Mesendoderm (in vitro differentiated cells): Measurements from ENCODE around the gene WNT3A.

Source experiments
- DNase-seq: peaks from one replicate; pipeline ENCODE4 v3.0.0; 2013
- H2AK5ac ChIP-seq: 2 replicates; pipeline ENCODE4 v1.6.1; 2013; ENCODE audit warnings: low read length, inconsistent platforms
- H2BK120ac ChIP-seq: 2 replicates; pipeline ENCODE4 v1.6.1; 2013; ENCODE audit warnings: low read depth, mild to moderate bottlenecking, low read length, moderate library complexity, mixed read lengths
- H2BK15ac ChIP-seq: replicated peaks from 2 replicates; pipeline ENCODE4 v1.6.1; 2013; ENCODE audit warnings: low read depth, mild to moderate bottlenecking, moderate library complexity
- H2BK5ac ChIP-seq: 2 replicates; pipeline ENCODE4 v1.6.1; 2013; ENCODE audit warnings: low read length, inconsistent platforms
- H3K18ac ChIP-seq: 2 replicates; pipeline ENCODE4 v1.6.1; 2013; ENCODE audit warnings: mild to moderate bottlenecking, low read length, mixed read lengths
- H3K23ac ChIP-seq: one replicate; pipeline ENCODE4 v1.6.1; 2013; ENCODE audit warnings: low read length
- H3K27ac ChIP-seq: 2 replicates; pipeline ENCODE4 v1.5.1; 2013; ENCODE audit warnings: low read depth, mild to moderate bottlenecking, inconsistent platforms, low read length, moderate library complexity
- H3K27me3 ChIP-seq: 2 replicates; pipeline ENCODE4 v1.6.1; 2013; ENCODE audit warnings: low read length, control low read depth, mild to moderate bottlenecking, inconsistent platforms; ENCODE audit not compliant: insufficient read depth, poor library complexity
- H3K36me3 ChIP-seq: 2 replicates; pipeline ENCODE4 v1.6.1; 2013; ENCODE audit warnings: low read length, inconsistent platforms; ENCODE audit not compliant: control insufficient read depth, insufficient read depth
- H3K4ac ChIP-seq: one replicate; pipeline ENCODE4 v1.6.1; 2013; ENCODE audit warnings: low read depth, mild to moderate bottlenecking, low read length, moderate library complexity
- H3K4me1 ChIP-seq: 2 replicates; pipeline ENCODE4 v1.6.1; 2013; ENCODE audit warnings: low read depth, low read length, inconsistent platforms; ENCODE audit not compliant: control insufficient read depth
- H3K4me2 ChIP-seq: 2 replicates; pipeline ENCODE4 v1.6.1; 2013; ENCODE audit warnings: low read length
- H3K4me3 ChIP-seq: 2 replicates; pipeline ENCODE4 v1.5.1; 2013; ENCODE audit warnings: mild to moderate bottlenecking, low read length
- H3K56ac ChIP-seq: one replicate; pipeline ENCODE4 v1.6.1; 2013; ENCODE audit warnings: low read length
- H3K79me1 ChIP-seq: 2 replicates; pipeline ENCODE4 v1.6.1; 2013; ENCODE audit warnings: low read length, inconsistent platforms
- H3K79me2 ChIP-seq: 2 replicates; pipeline ENCODE4 v1.6.1; 2013; ENCODE audit warnings: mild to moderate bottlenecking, low read length; ENCODE audit not compliant: control insufficient read depth, insufficient read depth
- H3K9ac ChIP-seq: 2 replicates; pipeline ENCODE4 v1.6.1; 2013; ENCODE audit warnings: low read length, inconsistent platforms
- H4K5ac ChIP-seq: one replicate; pipeline ENCODE4 v1.6.1; 2013; ENCODE audit warnings: low read length
- H4K8ac ChIP-seq: one replicate; pipeline ENCODE4 v1.6.1; 2013; ENCODE audit warnings: low read depth, mild to moderate bottlenecking, control low read depth, low read length, moderate library complexity
- WGBS: extraction: QIAGEN DNeasy Blood & Tissue Kit; methylation state at CpG from one replicate; pipeline ENCODE4 v1.1.7; 2013; ENCODE audit warnings: low lambda C conversion rate, missing lambda C conversion rate; ENCODE audit not compliant: insufficient coverage; ENCODE audit errors: extremely low coverage; 5-methylcytosine and 5-hydroxymethylcytosine counted together

Gene WNT3A

GRCh38 chr1:228041316-228041715, 34.5 kb downstream of the WNT3A start:
- Histone ChIP-seq H2AK5ac (no peak overlapping the region), H3K4me1 (peaks cover 2% of the 10 kb centered on the region), H3K4ac (no peak overlapping the region), H3K27ac (no peak overlapping the region), H3K27me3 (peaks cover 2% of the 10 kb centered on the region), H3K4me3 (no peak overlapping the region), H3K9ac (no peak overlapping the region), H2BK5ac (no peak overlapping the region), H4K5ac (no peak overlapping the region), H2BK15ac (no peak overlapping the region), H3K36me3 (no peaks in the 10 kb centered on the region), H3K56ac (no peak overlapping the region), H4K8ac (no peak overlapping the region), H2BK120ac (no peak overlapping the region), H3K79me1 (no peaks in the 10 kb centered on the region), H3K4me2 (no peak overlapping the region), H3K23ac (no peak overlapping the region), H3K18ac (no peak overlapping the region), H3K79me2 (no peaks in the 10 kb centered on the region)
- WGBS = 100% methylated on average over 1 of the region's 2 CpGs
- no peak for DNase-seq

DNA sequence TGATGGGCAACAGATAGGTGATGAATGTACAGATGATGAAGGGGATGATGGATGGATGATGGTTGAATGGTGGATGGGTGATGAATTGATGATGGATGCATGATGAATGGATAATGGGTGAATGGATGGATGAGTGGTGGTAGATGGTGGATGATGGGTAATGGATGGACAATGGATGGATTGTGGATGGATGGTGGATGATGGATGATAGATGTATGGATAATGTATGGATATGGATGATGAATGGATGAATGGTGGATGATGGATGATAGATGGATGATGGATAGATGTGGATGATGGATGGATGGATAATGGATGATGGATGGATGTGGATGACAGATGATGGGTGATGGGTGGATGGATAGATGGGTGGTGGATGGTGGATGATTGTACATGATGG, 35.7 kb downstream of the WNT3A start:
- Histone ChIP-seq H3K18ac (no peak overlapping the region), H3K4me1 (peaks cover 2% of the 10 kb centered on the region), H3K4ac (no peak overlapping the region), H3K79me2 (no peaks in the 10 kb centered on the region), H4K8ac (no peak overlapping the region), H2BK120ac (no peak overlapping the region), H3K9ac (no peak overlapping the region), H3K27ac (no peak overlapping the region), H2BK15ac (no peak overlapping the region), H3K23ac (no peak overlapping the region), H3K79me1 (no peaks in the 10 kb centered on the region), H3K4me3 (no peak overlapping the region), H4K5ac (no peak overlapping the region), H3K4me2 (no peak overlapping the region), H2BK5ac (no peak overlapping the region), H3K27me3 (peaks cover 2% of the 10 kb centered on the region), H3K56ac (no peak overlapping the region), H3K36me3 (no peaks in the 10 kb centered on the region), H2AK5ac (no peak overlapping the region)
- no peak for DNase-seq

DNA sequence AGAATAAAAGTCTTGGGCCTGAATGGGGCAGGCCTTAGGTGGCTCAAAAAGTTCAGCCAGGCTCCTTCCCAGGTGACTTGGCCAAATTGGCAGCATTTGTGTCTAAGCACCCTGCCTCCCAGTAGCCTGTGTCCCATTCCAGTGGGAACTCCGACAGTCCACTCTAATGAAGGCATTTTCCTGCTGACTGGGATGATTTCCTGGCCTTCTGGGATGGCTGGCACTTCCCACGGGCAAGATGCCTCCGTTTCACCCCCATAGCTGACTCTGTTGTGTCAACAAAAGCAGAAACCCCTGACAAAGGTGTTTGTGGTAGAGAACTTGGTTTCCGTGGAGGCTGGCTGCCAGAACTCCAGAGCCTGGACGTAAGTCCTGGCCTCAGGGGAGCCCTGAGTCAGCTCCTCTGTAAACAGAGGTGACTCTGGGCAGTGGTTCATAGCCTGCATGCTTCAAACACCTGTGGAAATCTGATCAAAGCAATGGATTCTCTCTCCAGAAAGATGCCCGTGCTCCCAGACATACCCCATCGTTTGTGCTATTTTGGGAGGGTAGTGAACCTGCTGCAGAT, 36.6 kb downstream of the WNT3A start:
- Histone ChIP-seq H3K23ac (no peak overlapping the region), H3K56ac (no peak overlapping the region), H3K4ac (no peak overlapping the region), H4K8ac (no peak overlapping the region), H2BK15ac (no peak overlapping the region), H2BK5ac (no peak overlapping the region), H3K79me1 (no peaks in the 10 kb centered on the region), H3K27me3 (no peaks in the 10 kb centered on the region), H3K4me1 (peaks cover under 1% of the 10 kb centered on the region), H3K79me2 (no peaks in the 10 kb centered on the region), H3K27ac (no peak overlapping the region), H2AK5ac (no peak overlapping the region), H3K9ac (no peak overlapping the region), H2BK120ac (no peak overlapping the region), H3K4me2 (no peak overlapping the region), H4K5ac (no peak overlapping the region), H3K4me3 (no peak overlapping the region), H3K36me3 (no peaks in the 10 kb centered on the region), H3K18ac (no peak overlapping the region)
- DNase-seq = no peak
- no CpG with 5 or more reads among the region's 7 CpGs for WGBS

DNA sequence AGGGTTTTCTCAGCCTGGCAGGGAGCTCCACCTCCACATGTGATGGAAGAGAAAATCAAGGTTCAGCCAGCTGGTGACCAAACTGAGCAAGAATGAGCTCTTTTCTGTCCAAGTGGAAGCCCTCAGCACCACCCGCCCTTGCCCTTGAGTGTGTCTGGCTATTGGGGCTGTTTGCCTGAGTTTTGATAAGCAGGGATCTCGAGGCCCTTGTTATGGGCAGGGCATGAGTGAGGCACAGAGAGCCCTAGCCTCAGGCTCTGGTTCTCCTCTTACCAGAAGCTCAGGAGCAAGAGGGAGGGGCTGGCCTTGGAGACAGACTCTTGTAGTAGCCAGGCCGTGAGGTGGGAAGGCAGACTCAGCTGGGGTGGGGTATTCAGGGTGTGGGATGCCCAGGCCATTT, 38.2 kb downstream of the WNT3A start:
- H4K8ac ChIP-seq = no peak overlapping the region
- no peak overlapping the region for H3K4me3 ChIP-seq
- H3K79me2 ChIP-seq = no peaks in the 10 kb centered on the region
- H3K4me1 ChIP-seq = no peaks in the 10 kb centered on the region
- H2AK5ac ChIP-seq = no peak overlapping the region
- no peak overlapping the region for H3K56ac ChIP-seq
- H3K79me1 ChIP-seq = no peaks in the 10 kb centered on the region
- H2BK15ac ChIP-seq = no peak overlapping the region
- no peak overlapping the region for H2BK5ac ChIP-seq
- no CpG with 5 or more reads among the region's 3 CpGs for WGBS
- no peak overlapping the region for H3K4ac ChIP-seq
- no peak for DNase-seq
- no peak overlapping the region for H3K18ac ChIP-seq
- no peak overlapping the region for H3K4me2 ChIP-seq
- no peak overlapping the region for H4K5ac ChIP-seq
- H3K9ac ChIP-seq = no peak overlapping the region
- no peak overlapping the region for H3K27ac ChIP-seq
- no peaks in the 10 kb centered on the region for H3K36me3 ChIP-seq
- no peaks in the 10 kb centered on the region for H3K27me3 ChIP-seq
- no peak overlapping the region for H2BK120ac ChIP-seq
- H3K23ac ChIP-seq = no peak overlapping the region

- Histone ChIP-seq H3K79me2 (no peaks in the 10 kb centered on the region), H4K5ac (no peak overlapping the region), H3K27me3 (no peaks in the 10 kb centered on the region), H3K4me2 (no peak overlapping the region), H3K9ac (no peak overlapping the region), H3K4me3 (no peak overlapping the region), H2AK5ac (no peak overlapping the region), H4K8ac (no peak overlapping the region), H3K79me1 (no peaks in the 10 kb centered on the region), H3K23ac (no peak overlapping the region), H3K27ac (no peak overlapping the region), H3K56ac (no peak overlapping the region), H3K4me1 (no peaks in the 10 kb centered on the region), H3K18ac (no peak overlapping the region), H2BK5ac (no peak overlapping the region), H2BK15ac (no peak overlapping the region), H3K36me3 (no peaks in the 10 kb centered on the region), H3K4ac (no peak overlapping the region), H2BK120ac (no peak overlapping the region)
- no CpG with 5 or more reads among the region's 7 CpGs for WGBS
- DNase-seq = no peak
Measured at GRCh38 chr1:228045405-228045804, 38.6 kb downstream of the WNT3A start.

GRCh38 chr1:228045871-228046270, 39.1 kb downstream of the WNT3A start:
- H4K5ac ChIP-seq = no peak overlapping the region
- H3K4me3 ChIP-seq = no peak overlapping the region
- no peaks in the 10 kb centered on the region for H3K4me1 ChIP-seq
- H2BK5ac ChIP-seq = no peak overlapping the region
- no peaks in the 10 kb centered on the region for H3K79me1 ChIP-seq
- no peak overlapping the region for H4K8ac ChIP-seq
- H3K36me3 ChIP-seq = no peaks in the 10 kb centered on the region
- no peak overlapping the region for H2BK120ac ChIP-seq
- H3K18ac ChIP-seq = no peak overlapping the region
- H2AK5ac ChIP-seq = no peak overlapping the region
- no peaks in the 10 kb centered on the region for H3K27me3 ChIP-seq
- no peak overlapping the region for H3K9ac ChIP-seq
- H2BK15ac ChIP-seq = no peak overlapping the region
- H3K4ac ChIP-seq = no peak overlapping the region
- no peak overlapping the region for H3K23ac ChIP-seq
- no peak overlapping the region for H3K56ac ChIP-seq
- no peaks in the 10 kb centered on the region for H3K79me2 ChIP-seq
- H3K4me2 ChIP-seq = no peak overlapping the region
- no peak for DNase-seq
- H3K27ac ChIP-seq = no peak overlapping the region
- no CpG with 5 or more reads among the region's 9 CpGs for WGBS
